ENCODE measurements around the gene FSTL5. TPM values are rescaled to one million over a fixed set of nuclear protein-coding genes. Genes with fewer than 3 reads are reported as not detected.

The FSTL5 gene
- total and polyA plus RNA-seq, 4 donors: 28.3 to 83.4 (median 33.7) TPM

- no peak overlapping the region for H3K27ac ChIP-seq (ENCODE audit: low read depth, low read length)
- no peaks in the 10 kb centered on the region for H3K9me3 ChIP-seq (ENCODE audit: control insufficient read depth, insufficient read depth, low read length)
- H3K36me3 ChIP-seq (ENCODE audit: control insufficient read depth, insufficient read depth, low read length): no peaks in the 10 kb centered on the region
- no peak overlapping the region for H3K4me3 ChIP-seq (ENCODE audit: low read depth, low read length)
- no peaks in the 10 kb centered on the region for H3K4me1 ChIP-seq (ENCODE audit: control insufficient read depth, insufficient read depth, low read length)
- DNase-seq (ENCODE audit: low read depth in 4 of 6, low spot score in 6 of 6): no peak
- no peaks in the 10 kb centered on the region for H3K27me3 ChIP-seq (ENCODE audit: control insufficient read depth, insufficient read depth, low read length)
Measured at GRCh38 chr4:161988946-161989345, 174.9 kb downstream of the FSTL5 start.

- Histone ChIP-seq H3K36me3 (ENCODE audit: control insufficient read depth, insufficient read depth, low read length) (no peaks in the 10 kb centered on the region), H3K27ac (ENCODE audit: low read depth, low read length) (no peak overlapping the region), H3K27me3 (ENCODE audit: control insufficient read depth, insufficient read depth, low read length) (no peaks in the 10 kb centered on the region), H3K4me3 (ENCODE audit: low read depth, low read length) (no peak overlapping the region), H3K4me1 (ENCODE audit: control insufficient read depth, insufficient read depth, low read length) (no peaks in the 10 kb centered on the region), H3K9me3 (ENCODE audit: control insufficient read depth, insufficient read depth, low read length) (no peaks in the 10 kb centered on the region)
- WGBS (ENCODE audit: insufficient coverage): 80% methylated on average over 1 of the region's 1 CpG
- no peak for DNase-seq (ENCODE audit: low read depth in 4 of 6, low spot score in 6 of 6)
Measured at GRCh38 chr4:161987611-161988010, 176.2 kb downstream of the FSTL5 start.

- H3K27ac ChIP-seq (ENCODE audit: low read depth, low read length): no peak overlapping the region
- no peaks in the 10 kb centered on the region for H3K4me1 ChIP-seq (ENCODE audit: control insufficient read depth, insufficient read depth, low read length)
- no peaks in the 10 kb centered on the region for H3K27me3 ChIP-seq (ENCODE audit: control insufficient read depth, insufficient read depth, low read length)
- H3K4me3 ChIP-seq (ENCODE audit: low read depth, low read length): no peak overlapping the region
- peak in 1 of 6 donors; percentile 24 for DNase-seq (ENCODE audit: low read depth in 4 of 6, low spot score in 6 of 6)
- H3K36me3 ChIP-seq (ENCODE audit: control insufficient read depth, insufficient read depth, low read length): no peaks in the 10 kb centered on the region
- no peaks in the 10 kb centered on the region for H3K9me3 ChIP-seq (ENCODE audit: control insufficient read depth, insufficient read depth, low read length)
- no CpG with 5 or more reads among the region's 2 CpGs for WGBS (ENCODE audit: insufficient coverage)
Measured at GRCh38 chr4:161952382-161952781, 211.4 kb downstream of the FSTL5 start.

- 87% methylated on average over 4 of the region's 4 CpGs for WGBS (ENCODE audit: insufficient coverage)
- Histone ChIP-seq H3K9me3 (ENCODE audit: control insufficient read depth, insufficient read depth, low read length) (no peaks in the 10 kb centered on the region), H3K4me3 (ENCODE audit: low read depth, low read length) (no peak overlapping the region), H3K4me1 (ENCODE audit: control insufficient read depth, insufficient read depth, low read length) (no peaks in the 10 kb centered on the region), H3K27ac (ENCODE audit: low read depth, low read length) (no peak overlapping the region), H3K27me3 (ENCODE audit: control insufficient read depth, insufficient read depth, low read length) (no peaks in the 10 kb centered on the region), H3K36me3 (ENCODE audit: control insufficient read depth, insufficient read depth, low read length) (no peaks in the 10 kb centered on the region)
- no peak for DNase-seq (ENCODE audit: low read depth in 4 of 6, low spot score in 6 of 6)
Measured at GRCh38 chr4:161949946-161950725, 213.7 kb downstream of the FSTL5 start.

- 80% methylated on average over 1 of the region's 6 CpGs for WGBS (ENCODE audit: insufficient coverage)
- Histone ChIP-seq H3K4me1 (ENCODE audit: control insufficient read depth, insufficient read depth, low read length) (no peaks in the 10 kb centered on the region), H3K9me3 (ENCODE audit: control insufficient read depth, insufficient read depth, low read length) (no peaks in the 10 kb centered on the region), H3K36me3 (ENCODE audit: control insufficient read depth, insufficient read depth, low read length) (no peaks in the 10 kb centered on the region), H3K27me3 (ENCODE audit: control insufficient read depth, insufficient read depth, low read length) (no peaks in the 10 kb centered on the region), H3K4me3 (ENCODE audit: low read depth, low read length) (no peak overlapping the region), H3K27ac (ENCODE audit: low read depth, low read length) (no peak overlapping the region)
- no peak for DNase-seq (ENCODE audit: low read depth in 4 of 6, low spot score in 6 of 6)
Measured at GRCh38 chr4:161948026-161948770, 215.6 kb downstream of the FSTL5 start.

GRCh38 chr4:161937596-161937995 lies 226.2 kb downstream of the FSTL5 start:
- no peak for DNase-seq (ENCODE audit: low read depth in 4 of 6, low spot score in 6 of 6)
- Histone ChIP-seq H3K9me3 (ENCODE audit: control insufficient read depth, insufficient read depth, low read length) (peaks cover 2% of the 10 kb centered on the region), H3K4me1 (ENCODE audit: control insufficient read depth, insufficient read depth, low read length) (no peaks in the 10 kb centered on the region), H3K27ac (ENCODE audit: low read depth, low read length) (no peak overlapping the region), H3K27me3 (ENCODE audit: control insufficient read depth, insufficient read depth, low read length) (no peaks in the 10 kb centered on the region), H3K4me3 (ENCODE audit: low read depth, low read length) (no peak overlapping the region), H3K36me3 (ENCODE audit: control insufficient read depth, insufficient read depth, low read length) (no peaks in the 10 kb centered on the region)
- WGBS (ENCODE audit: insufficient coverage): 100% methylated on average over 1 of the region's 1 CpG

- H3K36me3 ChIP-seq (ENCODE audit: control insufficient read depth, insufficient read depth, low read length): no peaks in the 10 kb centered on the region
- DNase-seq (ENCODE audit: low read depth in 4 of 6, low spot score in 6 of 6): no peak
- no peaks in the 10 kb centered on the region for H3K4me1 ChIP-seq (ENCODE audit: control insufficient read depth, insufficient read depth, low read length)
- H3K9me3 ChIP-seq (ENCODE audit: control insufficient read depth, insufficient read depth, low read length): peaks cover 2% of the 10 kb centered on the region
- H3K4me3 ChIP-seq (ENCODE audit: low read depth, low read length): no peak overlapping the region
- no peaks in the 10 kb centered on the region for H3K27me3 ChIP-seq (ENCODE audit: control insufficient read depth, insufficient read depth, low read length)
- no CpG with 5 or more reads among the region's 1 CpG for WGBS (ENCODE audit: insufficient coverage)
- H3K27ac ChIP-seq (ENCODE audit: low read depth, low read length): no peak overlapping the region
Measured at GRCh38 chr4:161936625-161937550, 226.9 kb downstream of the FSTL5 start.

- Histone ChIP-seq H3K4me3 (ENCODE audit: low read depth, low read length) (no peak overlapping the region), H3K27me3 (ENCODE audit: control insufficient read depth, insufficient read depth, low read length) (no peaks in the 10 kb centered on the region), H3K9me3 (ENCODE audit: control insufficient read depth, insufficient read depth, low read length) (no peaks in the 10 kb centered on the region), H3K4me1 (ENCODE audit: control insufficient read depth, insufficient read depth, low read length) (no peaks in the 10 kb centered on the region), H3K36me3 (ENCODE audit: control insufficient read depth, insufficient read depth, low read length) (no peaks in the 10 kb centered on the region), H3K27ac (ENCODE audit: low read depth, low read length) (no peak overlapping the region)
- DNase-seq (ENCODE audit: low read depth in 4 of 6, low spot score in 6 of 6): no peak
- WGBS (ENCODE audit: insufficient coverage): 67% methylated on average over 1 of the region's 1 CpG
Measured at GRCh38 chr4:161931089-161931488, 232.7 kb downstream of the FSTL5 start.

- H3K4me1 ChIP-seq (ENCODE audit: control insufficient read depth, insufficient read depth, low read length): no peaks in the 10 kb centered on the region
- no peaks in the 10 kb centered on the region for H3K27me3 ChIP-seq (ENCODE audit: control insufficient read depth, insufficient read depth, low read length)
- DNase-seq (ENCODE audit: low read depth in 4 of 6, low spot score in 6 of 6): peak in 1 of 6 donors; percentile 14
- no peaks in the 10 kb centered on the region for H3K9me3 ChIP-seq (ENCODE audit: control insufficient read depth, insufficient read depth, low read length)
- no peak overlapping the region for H3K27ac ChIP-seq (ENCODE audit: low read depth, low read length)
- no peak overlapping the region for H3K4me3 ChIP-seq (ENCODE audit: low read depth, low read length)
- no peaks in the 10 kb centered on the region for H3K36me3 ChIP-seq (ENCODE audit: control insufficient read depth, insufficient read depth, low read length)
Measured at GRCh38 chr4:161929956-161930355, 233.8 kb downstream of the FSTL5 start.

Measured in spinal cord (tissue), 10 donors.